Upper lobe of left lung (tissue), 4 donors: ENCODE results near the gene EGF.

Experiments
- EP300 ChIP-seq, 4 donors: sonication (generic); formaldehyde crosslinking; IDR thresholded peaks; one replicate each; pipeline ENCODE4 v1.5.1; 2017; ENCODE audit warnings: antibody characterized with exemption in 4 of 4, control low read depth in 2 of 4
- POLR2A ChIP-seq, 4 donors: fragments of 450-650 bp; IDR thresholded peaks; one replicate each; pipeline ENCODE4 v1.5.1; 2016 to 2017; ENCODE audit warnings: antibody characterized with exemption in 4 of 4, mild to moderate bottlenecking in 2 of 4
- TF ChIP-seq, protein P1 (sequence below), 6 experiments: fragments of 450-650 bp in 4 of 6; fragments of 200-600 bp in 2 of 6; sonication (generic) in 2 of 6; IDR thresholded peaks; one replicate each; pipeline ENCODE4 v1.5.1; 2016 to 2019; ENCODE audit warnings: antibody characterized with exemption in 6 of 6

- TF ChIP-seq EP300 (IDR thresholded peaks at IDR 0.05): no peak
- TF ChIP-seq, protein P1, sequence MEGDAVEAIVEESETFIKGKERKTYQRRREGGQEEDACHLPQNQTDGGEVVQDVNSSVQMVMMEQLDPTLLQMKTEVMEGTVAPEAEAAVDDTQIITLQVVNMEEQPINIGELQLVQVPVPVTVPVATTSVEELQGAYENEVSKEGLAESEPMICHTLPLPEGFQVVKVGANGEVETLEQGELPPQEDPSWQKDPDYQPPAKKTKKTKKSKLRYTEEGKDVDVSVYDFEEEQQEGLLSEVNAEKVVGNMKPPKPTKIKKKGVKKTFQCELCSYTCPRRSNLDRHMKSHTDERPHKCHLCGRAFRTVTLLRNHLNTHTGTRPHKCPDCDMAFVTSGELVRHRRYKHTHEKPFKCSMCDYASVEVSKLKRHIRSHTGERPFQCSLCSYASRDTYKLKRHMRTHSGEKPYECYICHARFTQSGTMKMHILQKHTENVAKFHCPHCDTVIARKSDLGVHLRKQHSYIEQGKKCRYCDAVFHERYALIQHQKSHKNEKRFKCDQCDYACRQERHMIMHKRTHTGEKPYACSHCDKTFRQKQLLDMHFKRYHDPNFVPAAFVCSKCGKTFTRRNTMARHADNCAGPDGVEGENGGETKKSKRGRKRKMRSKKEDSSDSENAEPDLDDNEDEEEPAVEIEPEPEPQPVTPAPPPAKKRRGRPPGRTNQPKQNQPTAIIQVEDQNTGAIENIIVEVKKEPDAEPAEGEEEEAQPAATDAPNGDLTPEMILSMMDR (IDR thresholded peaks at IDR 0.05): no peak
- TF ChIP-seq POLR2A (IDR thresholded peaks at IDR 0.05): no peak
These were observed 101.5 kb downstream of the EGF start for GRCh38 chr4:110014233-110014632.
